PC-3 (cell line): ENCODE data around the gene TRIM44.

Experiments
- EZH2 ChIP-seq: fragments of 300-600 bp; sonication (generic); IDR thresholded peaks from one replicate; pipeline ENCODE4 v1.6.1; 2017; ENCODE audit warnings: antibody characterized with exemption, mild to moderate bottlenecking, low read length; ENCODE audit not compliant: unreplicated experiment
- EZH2phosphoT487 ChIP-seq: fragments of 300-600 bp; sonication (generic); IDR thresholded peaks from 2 replicates; pipeline ENCODE4 v1.6.1; 2018; ENCODE audit warnings: mild to moderate bottlenecking, antibody characterized with exemption, low read length, borderline replicate concordance

GRCh38 chr11:35683728-35684339, 21.3 kb downstream of the TRIM44 start:
- TF ChIP-seq EZH2 (no peak), EZH2phosphoT487 (no peak)
